ENCODE measurements around the gene ZNF526. TPM values are rescaled to one million over a fixed set of nuclear protein-coding genes. Genes with fewer than 3 reads are reported as not detected.

The ZNF526 gene
- total and polyA plus RNA-seq, 9 of the 15 experiments (the other 6 are each of a cell fraction or from before 2014, with no cell fraction given) = 1.3 to 17.9 (median 6.2) TPM

GRCh38 chr19:42219812-42220750 lies at the start of gene ZNF526 (continued):
- TF ChIP-seq, protein P1, sequence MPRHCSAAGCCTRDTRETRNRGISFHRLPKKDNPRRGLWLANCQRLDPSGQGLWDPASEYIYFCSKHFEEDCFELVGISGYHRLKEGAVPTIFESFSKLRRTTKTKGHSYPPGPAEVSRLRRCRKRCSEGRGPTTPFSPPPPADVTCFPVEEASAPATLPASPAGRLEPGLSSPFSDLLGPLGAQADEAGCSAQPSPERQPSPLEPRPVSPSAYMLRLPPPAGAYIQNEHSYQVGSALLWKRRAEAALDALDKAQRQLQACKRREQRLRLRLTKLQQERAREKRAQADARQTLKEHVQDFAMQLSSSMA (CRISPR knock-in tag; IDR thresholded peaks at IDR 0.05) = no peak
- no peak for TF ChIP-seq NCOR1 (IDR thresholded peaks at IDR 0.05)
- no peak for TF ChIP-seq PHB (CRISPR knock-in tag; IDR thresholded peaks at IDR 0.05)
- no peak for TF ChIP-seq KLF10 (CRISPR knock-in tag; IDR thresholded peaks at IDR 0.05)
- no peak for TF ChIP-seq DEAF1 (CRISPR knock-in tag; IDR thresholded peaks at IDR 0.05)
- TF ChIP-seq ZNF398 (CRISPR knock-in tag; IDR thresholded peaks at IDR 0.05) = no peak
- no peak for TF ChIP-seq CAMTA2 (CRISPR knock-in tag; conservative IDR thresholded peaks at IDR 0.05)
- no peak for TF ChIP-seq SRSF9 (IDR thresholded peaks at IDR 0.05; ENCODE audit: borderline replicate concordance, low read depth, low read length)
- TF ChIP-seq ZBTB2 (IDR thresholded peaks at IDR 0.05) = peak; percentile 97
- TF ChIP-seq, protein P2, sequence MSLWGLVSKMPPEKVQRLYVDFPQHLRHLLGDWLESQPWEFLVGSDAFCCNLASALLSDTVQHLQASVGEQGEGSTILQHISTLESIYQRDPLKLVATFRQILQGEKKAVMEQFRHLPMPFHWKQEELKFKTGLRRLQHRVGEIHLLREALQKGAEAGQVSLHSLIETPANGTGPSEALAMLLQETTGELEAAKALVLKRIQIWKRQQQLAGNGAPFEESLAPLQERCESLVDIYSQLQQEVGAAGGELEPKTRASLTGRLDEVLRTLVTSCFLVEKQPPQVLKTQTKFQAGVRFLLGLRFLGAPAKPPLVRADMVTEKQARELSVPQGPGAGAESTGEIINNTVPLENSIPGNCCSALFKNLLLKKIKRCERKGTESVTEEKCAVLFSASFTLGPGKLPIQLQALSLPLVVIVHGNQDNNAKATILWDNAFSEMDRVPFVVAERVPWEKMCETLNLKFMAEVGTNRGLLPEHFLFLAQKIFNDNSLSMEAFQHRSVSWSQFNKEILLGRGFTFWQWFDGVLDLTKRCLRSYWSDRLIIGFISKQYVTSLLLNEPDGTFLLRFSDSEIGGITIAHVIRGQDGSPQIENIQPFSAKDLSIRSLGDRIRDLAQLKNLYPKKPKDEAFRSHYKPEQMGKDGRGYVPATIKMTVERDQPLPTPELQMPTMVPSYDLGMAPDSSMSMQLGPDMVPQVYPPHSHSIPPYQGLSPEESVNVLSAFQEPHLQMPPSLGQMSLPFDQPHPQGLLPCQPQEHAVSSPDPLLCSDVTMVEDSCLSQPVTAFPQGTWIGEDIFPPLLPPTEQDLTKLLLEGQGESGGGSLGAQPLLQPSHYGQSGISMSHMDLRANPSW (CRISPR knock-in tag; IDR thresholded peaks at IDR 0.05) = no peak
- TF ChIP-seq MAFF (IDR thresholded peaks at IDR 0.05; ENCODE audit: low read length) = no peak
- TF ChIP-seq, protein P3, sequence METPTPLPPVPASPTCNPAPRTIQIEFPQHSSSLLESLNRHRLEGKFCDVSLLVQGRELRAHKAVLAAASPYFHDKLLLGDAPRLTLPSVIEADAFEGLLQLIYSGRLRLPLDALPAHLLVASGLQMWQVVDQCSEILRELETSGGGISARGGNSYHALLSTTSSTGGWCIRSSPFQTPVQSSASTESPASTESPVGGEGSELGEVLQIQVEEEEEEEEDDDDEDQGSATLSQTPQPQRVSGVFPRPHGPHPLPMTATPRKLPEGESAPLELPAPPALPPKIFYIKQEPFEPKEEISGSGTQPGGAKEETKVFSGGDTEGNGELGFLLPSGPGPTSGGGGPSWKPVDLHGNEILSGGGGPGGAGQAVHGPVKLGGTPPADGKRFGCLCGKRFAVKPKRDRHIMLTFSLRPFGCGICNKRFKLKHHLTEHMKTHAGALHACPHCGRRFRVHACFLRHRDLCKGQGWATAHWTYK (CRISPR knock-in tag; IDR thresholded peaks at IDR 0.05) = no peak
- no peak for TF ChIP-seq CLOCK (CRISPR knock-in tag; IDR thresholded peaks at IDR 0.05; ENCODE audit: borderline replicate concordance)

All from K562 (cell line).